Stimulated activated naive CD8-positive, alpha-beta T cell treated with anti-CD3 and anti-CD28 coated beads, Interleukin-15, amount 100 ng/mL, for 72 hours (primary cell): ENCODE measurements around the gene SMURF2.
"Not testable (repeated sequence)": the region's sequence is repeated elsewhere in the genome, so short reads cannot be mapped to it uniquely, and the experiment has no call there.

ENCODE experiments used
- ATAC-seq: fragments of 150-1000 bp; cut with Tn5 transposase; 2 replicates; pipeline ENCODE4 v1.10.0; 2021; ENCODE audit warnings: mild to moderate bottlenecking, moderate library complexity
- DNase-seq, 2 donors: peaks; one replicate each; pipeline ENCODE4 v3.0.0; 2021 to 2022
- H3K27ac Mint-ChIP-seq, 2 donors: one replicate each; pipeline ENCODE4 v1.8.0; 2022; ENCODE audit warnings: mild to moderate bottlenecking in 2 of 2, mixed read lengths in 2 of 2, moderate library complexity in 2 of 2
- H3K27me3 Mint-ChIP-seq: one replicate; pipeline ENCODE4 v1.8.0; 2022; ENCODE audit warnings: mixed read lengths
- H3K4me1 Mint-ChIP-seq: one replicate; pipeline ENCODE4 v1.8.0; 2022; ENCODE audit warnings: mild to moderate bottlenecking, mixed read lengths
- H3K4me3 Mint-ChIP-seq, 2 donors: one replicate each; pipeline ENCODE4 v1.8.0; 2022; ENCODE audit warnings: mild to moderate bottlenecking in 2 of 2, mixed read lengths in 2 of 2, moderate library complexity in 1 of 2
- H3K9me3 Mint-ChIP-seq, 2 donors: one replicate each; pipeline ENCODE4 v1.8.0; 2022; ENCODE audit warnings: mixed read lengths in 2 of 2

The SMURF2 gene

DNA sequence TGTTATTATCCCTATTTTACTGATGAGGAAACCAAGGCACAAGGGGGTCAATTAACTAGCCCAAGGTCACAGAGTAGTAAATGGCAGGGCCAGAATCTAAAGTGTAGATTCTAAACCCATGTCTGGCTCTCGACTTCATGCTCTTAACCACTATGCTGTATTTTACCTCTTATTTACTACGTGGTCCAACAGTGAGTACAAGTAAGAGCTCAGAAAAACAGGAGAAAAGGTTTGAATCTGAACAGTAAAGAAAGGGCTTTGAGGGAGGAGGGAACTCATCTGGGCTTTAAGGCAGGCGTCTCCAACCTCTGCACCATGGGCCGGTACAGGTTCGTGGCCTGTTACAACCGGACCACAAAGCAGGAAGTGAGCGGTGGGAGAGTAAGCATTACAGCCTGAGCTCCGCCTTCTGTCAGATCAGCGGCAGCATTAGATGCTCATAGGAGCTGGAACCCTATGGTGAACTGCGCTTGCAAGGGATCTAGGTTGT lies 62.9 kb downstream of the SMURF2 start:
- peak; percentile 46 to 60 for DNase-seq
- H3K27me3 Mint-ChIP-seq: no peaks in the 10 kb centered on the region
- no peaks in the 10 kb centered on the region for H3K9me3 Mint-ChIP-seq
- ATAC-seq: peak; percentile 100
- peak overlapping the region; percentile 80 to 84 for H3K4me3 Mint-ChIP-seq
- peaks cover 28% of the 10 kb centered on the region for H3K4me1 Mint-ChIP-seq
- H3K27ac Mint-ChIP-seq: peak overlapping the region; percentile 85 to 91

GRCh38 chr17:64598672-64599071 lies 63.4 kb downstream of the SMURF2 start:
- Mint-ChIP-seq H3K4me3 (peak overlapping the region; percentile 80 to 84), H3K27ac (peak overlapping the region in 1 of 2 donors; percentile 91), H3K27me3 (no peaks in the 10 kb centered on the region), H3K9me3 (no peaks in the 10 kb centered on the region), H3K4me1 (peaks cover 25% of the 10 kb centered on the region)
- ATAC-seq (no peak), DNase-seq (no peak)

- Mint-ChIP-seq H3K27ac (no peak overlapping the region), H3K9me3 (no peaks in the 10 kb centered on the region), H3K4me3 (no peak overlapping the region), H3K27me3 (no peaks in the 10 kb centered on the region), H3K4me1 (peaks cover 28% of the 10 kb centered on the region)
- DNase-seq (no peak), ATAC-seq (no peak)
These were observed 65.1 kb downstream of the SMURF2 start for GRCh38 chr17:64596988-64597387.

GRCh38 chr17:64596439-64596838 lies 65.7 kb downstream of the SMURF2 start:
- H3K4me1 Mint-ChIP-seq: peaks cover 31% of the 10 kb centered on the region
- H3K27me3 Mint-ChIP-seq: no peaks in the 10 kb centered on the region
- no peak overlapping the region for H3K4me3 Mint-ChIP-seq
- H3K27ac Mint-ChIP-seq: peak overlapping the region in 1 of 2 donors; percentile 91
- ATAC-seq: no peak
- DNase-seq: no peak
- H3K9me3 Mint-ChIP-seq: no peaks in the 10 kb centered on the region

- ATAC-seq (no peak), DNase-seq (no peak)
- no peak overlapping the region for H3K27ac Mint-ChIP-seq
- no peaks in the 10 kb centered on the region for H3K9me3 Mint-ChIP-seq
- no peak overlapping the region for H3K4me3 Mint-ChIP-seq
- H3K27me3 Mint-ChIP-seq: no peaks in the 10 kb centered on the region
- H3K4me1 Mint-ChIP-seq: peaks cover 14% of the 10 kb centered on the region
These were observed 70.2 kb downstream of the SMURF2 start for GRCh38 chr17:64591944-64592343.

DNA sequence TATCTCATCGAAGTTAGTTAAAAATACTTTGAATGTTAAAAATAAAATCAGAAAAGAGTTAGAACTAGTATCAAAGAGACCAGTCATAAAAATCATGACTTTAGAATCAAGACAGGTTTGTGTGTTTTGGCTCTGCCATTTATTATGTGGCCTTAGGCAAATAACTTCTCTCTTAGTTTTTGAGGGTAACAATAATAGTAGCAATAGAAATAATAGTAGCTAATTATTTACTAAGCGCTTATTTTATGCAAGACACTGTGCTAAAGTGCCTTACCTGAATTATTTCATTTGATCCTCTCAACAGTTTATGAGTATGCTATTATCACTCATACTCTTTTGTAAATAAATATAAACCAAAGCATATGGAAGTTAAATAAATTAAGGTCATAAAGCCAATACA lies 77.0 kb downstream of the SMURF2 start:
- no peaks in the 10 kb centered on the region for H3K9me3 Mint-ChIP-seq
- DNase-seq (no peak), ATAC-seq (no peak)
- H3K4me3 Mint-ChIP-seq: no peak overlapping the region
- no peaks in the 10 kb centered on the region for H3K27me3 Mint-ChIP-seq
- H3K27ac Mint-ChIP-seq: no peak overlapping the region
- H3K4me1 Mint-ChIP-seq: peaks cover 13% of the 10 kb centered on the region

- Mint-ChIP-seq H3K4me1 (peaks cover 13% of the 10 kb centered on the region), H3K9me3 (no peaks in the 10 kb centered on the region), H3K27ac (no peak overlapping the region), H3K4me3 (no peak overlapping the region), H3K27me3 (no peaks in the 10 kb centered on the region)
- no peak for DNase-seq
- ATAC-seq: no peak
These were observed 79.1 kb downstream of the SMURF2 start for GRCh38 chr17:64583038-64583437.

DNA sequence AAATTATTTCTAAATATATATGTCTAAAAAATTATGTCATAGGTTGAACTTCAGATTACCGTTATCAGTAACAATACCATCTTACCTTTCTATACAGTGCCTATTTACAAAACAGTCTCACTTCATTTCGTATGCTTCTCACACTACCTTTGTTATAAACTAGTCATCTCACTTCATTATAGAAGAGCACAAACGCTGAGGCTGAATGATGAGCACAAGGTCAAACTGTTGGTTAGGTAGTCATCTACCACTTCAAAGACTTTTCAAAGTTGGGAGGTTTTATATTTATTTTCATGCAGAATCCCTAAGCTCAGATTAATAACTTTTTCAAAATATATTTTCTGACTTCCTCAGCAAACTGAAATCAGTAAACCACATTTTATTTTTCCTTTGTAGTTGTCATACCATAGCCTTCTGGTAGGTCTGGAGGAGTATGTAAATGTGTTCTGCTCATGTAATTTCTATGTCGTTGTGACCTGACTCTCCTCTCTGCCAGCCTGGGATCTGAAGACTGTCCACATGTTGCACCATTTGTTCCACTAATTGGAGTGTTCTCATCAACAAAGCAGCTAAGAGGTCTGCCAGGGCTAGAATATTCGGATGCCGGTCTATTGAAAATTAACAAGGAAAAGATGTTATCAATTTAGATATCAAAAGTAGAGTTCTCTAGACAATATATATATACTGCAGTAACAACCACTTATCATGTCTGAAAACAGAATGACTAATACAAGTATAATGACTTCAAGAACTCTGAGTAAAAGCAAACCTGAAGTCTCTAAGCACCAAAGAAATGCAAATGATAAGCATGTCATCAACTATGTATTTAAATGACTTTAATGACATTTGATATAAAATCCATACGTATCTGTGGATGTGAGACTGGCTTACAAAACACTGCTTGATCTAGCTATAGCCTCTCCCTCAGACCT lies 81.5 kb downstream of the SMURF2 start:
- Mint-ChIP-seq H3K4me3 (peak overlapping the region in 1 of 2 donors; percentile 27), H3K4me1 (peaks cover 13% of the 10 kb centered on the region), H3K27me3 (no peaks in the 10 kb centered on the region), H3K27ac (peak overlapping the region; percentile 55 to 84), H3K9me3 (no peaks in the 10 kb centered on the region)
- peak; percentile 92 for ATAC-seq
- no peak for DNase-seq

- H3K4me3 Mint-ChIP-seq: no peak overlapping the region
- DNase-seq (no peak), ATAC-seq (no peak)
- H3K4me1 Mint-ChIP-seq: peaks cover 13% of the 10 kb centered on the region
- no peak overlapping the region for H3K27ac Mint-ChIP-seq
- no peaks in the 10 kb centered on the region for H3K9me3 Mint-ChIP-seq
- H3K27me3 Mint-ChIP-seq: no peaks in the 10 kb centered on the region
These were observed 82.2 kb downstream of the SMURF2 start for GRCh38 chr17:64579917-64580316.

DNA sequence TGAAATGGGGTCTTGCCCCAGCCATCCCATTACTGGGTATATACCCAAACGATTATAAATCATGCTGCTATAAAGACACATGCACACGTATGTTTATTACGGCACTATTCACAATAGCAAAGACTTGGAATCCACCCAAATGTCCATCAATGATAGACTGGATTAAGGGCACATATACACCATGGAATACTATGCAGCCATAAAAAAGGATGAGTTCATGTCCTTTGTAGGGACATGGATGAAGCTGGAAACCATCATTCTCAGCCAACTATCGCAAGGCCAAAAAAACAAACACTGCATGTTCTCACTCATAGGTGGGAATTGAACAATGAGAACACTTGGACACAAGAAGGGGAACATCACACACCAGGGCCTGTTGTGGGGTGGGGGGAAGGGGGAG lies 85.1 kb downstream of the SMURF2 start:
- H3K9me3 Mint-ChIP-seq: not testable (repeated sequence)

GRCh38 chr17:64575431-64575830 lies 86.7 kb downstream of the SMURF2 start:
- peaks cover 10% of the 10 kb centered on the region for H3K4me1 Mint-ChIP-seq
- DNase-seq (no peak), ATAC-seq (no peak)
- H3K9me3 Mint-ChIP-seq: no peaks in the 10 kb centered on the region
- no peak overlapping the region for H3K27ac Mint-ChIP-seq
- no peak overlapping the region for H3K4me3 Mint-ChIP-seq
- no peaks in the 10 kb centered on the region for H3K27me3 Mint-ChIP-seq

More for the DNA sequence above, 85.1 kb downstream of the SMURF2 start:
- not testable (repeated sequence) for H3K4me3 Mint-ChIP-seq, DNase-seq, H3K27ac Mint-ChIP-seq, H3K27me3 Mint-ChIP-seq, ATAC-seq
- peaks cover 22% of the 10 kb centered on the region for H3K4me1 Mint-ChIP-seq

DNA sequence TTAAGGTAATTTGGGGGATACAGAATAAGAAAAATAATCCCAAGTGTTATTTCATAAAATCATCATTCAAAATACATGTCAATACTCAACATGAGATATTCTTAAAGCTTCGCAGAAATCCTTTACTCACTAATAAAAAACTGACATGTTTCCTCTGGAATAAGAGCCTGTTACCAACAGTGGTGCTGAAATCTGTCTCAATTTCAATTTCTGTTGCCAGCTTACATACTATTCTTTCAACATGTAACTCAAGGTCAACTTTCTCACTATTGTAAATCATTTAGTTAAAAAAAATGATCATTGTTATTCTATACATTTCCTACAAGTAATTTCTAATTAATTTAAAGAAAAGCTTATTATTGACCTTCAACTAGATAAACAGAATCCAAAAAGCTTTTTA lies 87.5 kb downstream of the SMURF2 start:
- Mint-ChIP-seq H3K27ac (no peak overlapping the region), H3K9me3 (no peaks in the 10 kb centered on the region), H3K4me3 (no peak overlapping the region), H3K4me1 (peaks cover 9% of the 10 kb centered on the region), H3K27me3 (no peaks in the 10 kb centered on the region)
- ATAC-seq (no peak), DNase-seq (no peak)

GRCh38 chr17:64573214-64573613 lies 88.9 kb downstream of the SMURF2 start:
- Mint-ChIP-seq H3K4me3 (no peak overlapping the region), H3K27me3 (no peaks in the 10 kb centered on the region), H3K4me1 (peaks cover 9% of the 10 kb centered on the region), H3K9me3 (no peaks in the 10 kb centered on the region), H3K27ac (no peak overlapping the region)
- ATAC-seq (peak; percentile 69), DNase-seq (no peak)

GRCh38 chr17:64572682-64573154 lies 89.4 kb downstream of the SMURF2 start:
- peak overlapping the region in 1 of 2 donors; percentile 93 for H3K27ac Mint-ChIP-seq
- DNase-seq (no peak), ATAC-seq (peak; percentile 98)
- peaks cover 9% of the 10 kb centered on the region for H3K4me1 Mint-ChIP-seq
- H3K27me3 Mint-ChIP-seq: no peaks in the 10 kb centered on the region
- H3K9me3 Mint-ChIP-seq: no peaks in the 10 kb centered on the region
- H3K4me3 Mint-ChIP-seq: peak overlapping the region in 1 of 2 donors; percentile 36

- peaks cover 9% of the 10 kb centered on the region for H3K4me1 Mint-ChIP-seq
- H3K27ac Mint-ChIP-seq: peak overlapping the region in 1 of 2 donors; percentile 27
- DNase-seq: no peak
These were observed 90.4 kb downstream of the SMURF2 start for GRCh38 chr17:64571746-64572145.

DNA sequence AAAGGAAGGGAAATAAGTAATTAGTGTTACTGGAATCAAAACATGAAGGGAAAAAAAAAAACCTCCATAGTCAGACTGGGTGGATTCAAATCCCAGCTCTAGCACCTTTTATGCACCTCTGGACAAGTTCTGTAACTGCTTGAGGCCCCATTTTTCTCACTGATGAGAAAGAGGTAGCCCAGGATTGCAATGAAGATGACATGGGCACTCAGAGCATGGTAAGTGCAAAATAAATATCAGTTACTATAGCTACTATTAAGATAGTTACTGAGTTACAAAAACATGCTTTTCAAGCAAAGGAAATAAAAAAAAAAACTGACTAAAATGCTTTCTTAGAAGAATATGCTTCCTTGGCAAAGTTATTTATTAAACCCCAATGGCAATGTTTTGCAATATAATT lies 96.5 kb downstream of the SMURF2 start:
- no peaks in the 10 kb centered on the region for H3K27me3 Mint-ChIP-seq
- no peaks in the 10 kb centered on the region for H3K4me1 Mint-ChIP-seq
- H3K9me3 Mint-ChIP-seq: no peaks in the 10 kb centered on the region
- ATAC-seq (no peak), DNase-seq (no peak)
- H3K27ac Mint-ChIP-seq: no peak overlapping the region
- H3K4me3 Mint-ChIP-seq: no peak overlapping the region

More at GRCh38 chr17:64571746-64572145, 90.4 kb downstream of the SMURF2 start:
- Mint-ChIP-seq H3K27me3 (no peaks in the 10 kb centered on the region), H3K9me3 (no peaks in the 10 kb centered on the region), H3K4me3 (no peak overlapping the region)
- ATAC-seq: no peak
